NCI-H1694 treated with DMSO at 0.1 percent for 48 hours (cell line): Measurements from ENCODE around the gene HCAR3.
"Not testable (repeated sequence)": the region's sequence is repeated elsewhere in the genome, so short reads cannot be mapped to it uniquely, and the experiment has no call there.

Experiments used
- DNase-seq: peaks from one replicate; lab custom pipeline; 2025; lab: John Stamatoyannopoulos, UW

HCAR3 gene

DNA sequence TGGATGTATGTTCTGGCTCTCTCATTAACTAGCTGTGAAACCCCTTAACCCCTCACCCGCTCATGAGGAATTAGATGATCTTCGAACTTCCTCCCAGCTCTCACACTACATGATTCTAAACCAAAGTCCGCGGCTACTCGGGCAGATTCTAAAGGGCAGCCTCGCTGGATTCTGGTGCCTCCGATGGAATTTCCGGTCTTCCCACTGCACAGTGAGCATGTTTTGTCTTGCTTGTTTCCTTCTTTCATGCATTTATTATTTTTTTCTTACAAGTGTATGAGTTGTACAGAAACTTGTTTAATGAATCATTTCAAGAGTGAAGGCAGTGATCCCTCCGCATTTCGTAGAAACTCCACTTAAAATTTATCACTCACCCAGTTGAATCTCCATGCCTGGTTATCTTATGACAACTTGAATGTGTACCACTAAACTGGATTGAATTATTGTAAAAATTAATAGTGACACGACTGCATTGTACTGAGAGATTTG is 4.5 kb upstream of the HCAR3 start:
- DNase-seq, result no peak

- not testable (repeated sequence) for DNase-seq
Observed at GRCh38 chr12:122715211-122715610, 1.4 kb downstream of the HCAR3 start.

DNA sequence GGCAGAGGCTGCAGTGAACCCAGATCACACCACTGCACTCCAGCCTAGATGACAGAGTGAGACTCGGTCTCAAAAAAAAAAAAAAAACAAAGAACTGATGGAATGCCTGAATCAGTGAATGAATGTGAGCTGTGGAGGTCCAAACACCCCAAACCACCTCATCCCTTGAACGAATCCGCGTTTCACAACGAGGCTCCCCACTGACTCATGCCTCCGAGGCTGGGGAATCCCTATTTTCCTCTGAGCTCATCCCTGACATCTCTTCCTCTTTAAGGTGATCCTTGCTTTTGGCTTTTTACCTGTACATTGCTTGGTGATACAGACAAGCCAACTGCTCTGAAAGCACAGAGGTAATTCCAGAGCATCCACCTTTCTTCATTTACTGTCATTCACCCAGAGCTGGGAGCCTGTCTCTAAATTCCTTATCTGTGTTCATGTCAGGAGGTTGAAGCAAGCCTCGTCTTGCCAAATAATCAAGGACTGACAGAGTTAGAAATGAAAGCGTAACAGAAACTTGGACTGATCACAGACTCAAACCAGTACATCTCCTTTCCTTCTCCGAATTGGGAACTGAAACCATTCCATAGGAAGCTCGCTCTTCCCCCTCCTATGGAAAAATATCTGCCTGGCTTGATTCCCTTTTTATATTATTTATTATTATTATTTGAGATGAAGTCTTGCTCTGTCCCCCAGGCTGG is 3.0 kb downstream of the HCAR3 start:
- not testable (repeated sequence) for DNase-seq

GRCh38 chr12:122711266-122711665 is 5.3 kb downstream of the HCAR3 start:
- DNase-seq, result not testable (repeated sequence)

- DNase-seq, result not testable (repeated sequence)
Observed at GRCh38 chr12:122710341-122710740, 6.3 kb downstream of the HCAR3 start.

- not testable (repeated sequence) for DNase-seq
Observed at GRCh38 chr12:122709287-122709686, 7.3 kb downstream of the HCAR3 start.

DNA sequence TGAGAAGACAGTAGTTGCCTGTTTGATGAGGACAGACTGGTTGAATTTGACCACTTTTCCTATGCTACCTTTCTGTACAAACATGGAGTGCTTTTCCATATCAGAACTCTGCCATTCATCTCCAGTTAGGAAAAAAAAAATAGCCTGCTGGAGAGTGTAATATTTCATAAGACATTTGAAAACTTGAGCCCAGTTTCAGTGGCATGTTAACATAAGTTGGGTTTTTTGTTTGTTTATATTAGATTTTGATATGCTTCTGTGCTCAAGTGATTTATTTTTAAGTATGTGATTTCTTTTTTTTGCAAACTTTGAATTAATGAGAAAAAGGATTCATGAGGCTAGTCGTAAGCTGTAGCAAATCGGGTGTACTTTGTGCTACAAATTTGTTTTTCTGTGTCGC is 12.8 kb downstream of the HCAR3 start:
- not testable (repeated sequence) for DNase-seq

- DNase-seq, result not testable (repeated sequence)
Observed at GRCh38 chr12:122702890-122703611, 13.6 kb downstream of the HCAR3 start, which contains the start of gene HCAR2. TSS of gene HCAR2 (minus strand) at chr12:122703357. CDS start at chr12:122703283, 74 bp downstream.

GRCh38 chr12:122701481-122701880 is 15.1 kb downstream of the HCAR3 start:
- DNase-seq, result not testable (repeated sequence)

GRCh38 chr12:122700038-122700710 is 16.4 kb downstream of the HCAR3 start:
- DNase-seq, result not testable (repeated sequence)

DNA sequence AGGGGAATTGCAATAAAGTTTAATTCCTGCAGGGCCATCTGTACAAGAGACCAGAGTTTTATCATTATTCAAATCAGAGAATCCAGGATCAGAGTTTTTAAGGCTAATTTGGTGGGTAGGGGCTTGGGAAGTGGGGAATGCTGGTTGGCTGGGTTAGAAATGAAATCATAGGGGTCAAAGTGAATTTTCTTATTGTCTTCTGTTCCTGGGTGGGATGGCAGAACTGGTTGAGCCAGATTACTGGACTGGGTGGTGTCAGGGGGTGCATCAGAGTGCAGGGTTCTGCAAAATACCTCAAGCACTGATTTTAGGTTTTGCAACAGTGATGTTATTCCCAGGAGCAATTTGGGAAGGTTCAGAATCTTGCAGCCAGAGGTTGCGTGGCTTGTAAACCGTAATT is 19.7 kb downstream of the HCAR3 start:
- not testable (repeated sequence) for DNase-seq

GRCh38 chr12:122691566-122691965 is 25.0 kb downstream of the HCAR3 start:
- DNase-seq, result no peak

DNA sequence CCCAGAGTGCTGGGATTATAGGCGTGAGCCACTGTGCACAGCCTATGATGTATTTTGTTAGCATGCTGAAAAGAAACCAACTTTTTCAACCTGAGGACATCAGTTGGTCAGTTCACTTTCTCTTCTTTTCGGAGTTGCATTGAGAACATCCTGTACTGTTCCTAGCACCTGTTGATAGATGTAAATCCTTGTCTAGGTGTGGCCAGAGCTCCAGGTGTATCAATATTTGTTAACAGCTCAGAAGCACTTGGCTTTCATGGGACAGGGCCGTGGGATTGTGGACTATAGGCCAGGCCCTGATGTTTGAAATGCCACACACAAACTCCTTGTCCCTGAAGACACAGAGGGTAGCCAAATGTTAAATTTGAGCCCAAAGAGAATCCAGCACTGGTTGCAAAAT is 28.3 kb downstream of the HCAR3 start:
- DNase-seq, result no peak

- no peak for DNase-seq
Observed at GRCh38 chr12:122687086-122687485, 29.5 kb downstream of the HCAR3 start.

- no peak for DNase-seq
Observed at GRCh38 chr12:122686538-122686937, 30.1 kb downstream of the HCAR3 start.

DNA sequence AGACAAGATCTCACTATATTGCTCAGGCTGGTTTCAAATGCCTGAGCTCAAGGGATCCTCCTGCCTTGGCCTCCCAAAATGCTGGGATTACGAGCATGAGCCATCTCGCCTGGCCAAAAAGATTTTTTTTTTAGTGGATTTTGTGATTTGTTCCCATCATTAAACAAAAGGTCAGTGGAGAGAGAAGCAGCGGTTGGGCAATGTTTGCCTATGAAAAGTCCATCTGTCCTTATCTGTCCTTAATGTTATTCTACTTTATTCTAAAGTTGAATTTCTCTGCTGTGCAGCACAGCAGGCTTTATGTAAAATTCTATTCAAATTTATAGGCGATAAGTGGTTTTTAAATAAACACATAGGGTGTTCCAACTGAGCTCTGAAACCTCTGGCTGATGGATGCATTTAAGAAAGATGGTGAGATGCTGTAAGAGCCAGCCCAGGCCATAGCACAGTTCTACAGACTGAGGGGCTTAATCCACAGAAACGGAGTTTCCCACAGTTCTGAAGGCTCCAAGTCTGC is 32.3 kb downstream of the HCAR3 start:
- no peak for DNase-seq

GRCh38 chr12:122681814-122682213 is 34.8 kb downstream of the HCAR3 start:
- no peak for DNase-seq

DNA sequence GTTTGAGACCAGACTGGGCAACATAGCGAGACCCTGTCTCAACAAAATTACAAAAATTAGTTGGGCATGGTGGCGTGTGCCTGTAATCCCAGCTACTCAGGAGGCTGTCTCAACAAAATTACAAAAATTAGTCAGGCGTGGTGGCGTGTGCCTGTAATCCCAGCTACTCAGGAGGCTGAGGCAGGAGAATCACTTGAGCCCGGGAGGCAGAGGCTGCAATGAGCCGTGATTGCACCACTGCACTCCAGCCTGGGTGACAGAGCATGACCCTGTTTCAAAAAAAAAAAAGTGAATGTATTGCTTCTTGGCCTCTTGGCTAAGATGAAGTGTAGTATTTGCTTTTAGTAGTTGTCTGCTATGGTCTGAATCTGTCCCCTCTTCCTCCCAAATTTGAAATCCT is 35.6 kb downstream of the HCAR3 start:
- not testable (repeated sequence) for DNase-seq

DNA sequence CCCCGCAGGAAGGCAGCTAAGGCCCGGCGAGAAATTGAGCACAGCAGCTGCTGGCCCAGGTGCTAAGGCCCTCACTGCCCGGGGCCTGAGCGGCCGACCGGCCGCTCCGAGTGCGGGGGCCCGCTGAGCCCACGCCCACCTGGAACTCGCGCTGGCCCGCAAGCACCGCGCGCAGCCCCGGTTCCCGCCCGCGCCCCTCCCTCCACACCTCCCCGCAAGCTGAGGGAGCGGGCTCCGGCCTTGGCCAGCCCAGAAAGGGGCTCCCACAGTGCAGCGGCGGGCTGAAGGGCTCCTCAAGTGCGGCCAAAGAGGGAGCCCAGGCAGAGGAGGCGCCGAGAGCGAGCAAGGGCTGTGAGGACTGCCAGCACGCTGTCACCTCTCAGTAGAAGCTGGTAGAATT is 39.8 kb downstream of the HCAR3 start:
- DNase-seq, result not testable (repeated sequence)

- not testable (repeated sequence) for DNase-seq
Observed at GRCh38 chr12:122676015-122676414, 40.6 kb downstream of the HCAR3 start.

GRCh38 chr12:122672515-122672914 is 44.1 kb downstream of the HCAR3 start:
- DNase-seq, result no peak

- DNase-seq, result no peak
Observed at GRCh38 chr12:122669397-122670070, 47.1 kb downstream of the HCAR3 start.
